Right ventricle myocardium inferior (tissue), 1 donor: Measurements from ENCODE around the gene LPIN3. TPM values are rescaled to one million over a fixed set of nuclear protein-coding genes. Genes with fewer than 3 reads are reported as not detected.

ENCODE experiments used
- ATAC-seq: fragments of 200-7000 bp; cut with Tn5 transposase; one replicate; pipeline ENCODE4 v1.9.1; 2020; ENCODE audit warnings: mild to moderate bottlenecking, moderate library complexity
- DNase-seq: peaks from one replicate; pipeline ENCODE4 v3.0.0; 2021; ENCODE audit errors: missing footprints
- intact Hi-C: fragments of 100-400 bp; cut with DNase I; formaldehyde crosslinking; loops from one replicate; pipeline ENCODE4 v1.11.0; 2022
- total RNA-seq: library from RNA; stranded (reverse); fragmentation: NEBNext Ultra II Directional; extraction: Animal tissue kit (Norgen Biotek cat#: 25700); gene quantifications from one replicate; pipeline ENCODE4 v1.2.1, GENCODE V29; 2021
- donor health status: DM: no; HTN: yes; CAD: no; lungs with severe emphysema.

Gene LPIN3
- total RNA-seq, 1 donor from 2014 or later = 18.1 TPM

DNA sequence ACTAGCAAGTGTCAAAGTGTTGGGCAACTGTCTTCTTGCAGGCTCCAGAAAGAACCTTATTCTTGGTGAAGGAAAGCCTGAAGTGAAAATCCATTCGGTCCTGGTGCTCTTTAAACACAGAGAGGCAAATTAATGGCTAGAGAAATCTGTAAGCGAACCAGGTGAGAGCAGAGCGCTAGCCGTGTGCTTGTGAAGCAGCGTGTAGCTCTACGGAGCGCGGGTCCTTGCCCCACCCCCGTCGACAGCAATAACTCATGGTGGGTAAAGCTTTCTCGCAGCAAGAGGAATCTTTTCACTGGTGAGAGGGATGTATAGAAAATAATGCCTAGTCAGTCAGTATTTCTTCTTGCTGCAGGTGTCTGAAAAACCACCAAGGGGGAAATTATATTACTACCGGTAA, 63.0 kb downstream of the LPIN3 start:
- DNase-seq = no peak
- no peak for ATAC-seq
- intact Hi-C loops = no loop called here

DNA sequence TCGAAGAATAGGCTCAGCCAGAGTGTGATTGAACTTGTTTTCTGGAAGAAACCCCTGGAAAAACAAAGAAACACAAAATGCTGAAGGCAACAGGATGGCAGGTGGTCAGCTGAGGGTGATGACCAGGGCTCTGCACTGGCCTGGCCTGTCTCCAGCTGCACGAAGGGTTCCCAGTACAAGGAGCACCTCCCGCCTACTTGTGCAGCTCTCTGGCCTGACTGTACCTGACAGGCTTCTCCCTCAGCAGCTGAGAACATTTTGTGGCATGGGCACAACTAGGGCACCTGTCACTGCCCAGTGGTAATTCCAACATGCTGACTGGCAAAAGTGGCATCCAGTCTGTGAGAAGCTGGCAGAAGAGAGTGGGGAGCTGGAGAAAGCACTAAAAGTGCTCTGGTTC, 64.8 kb downstream of the LPIN3 start:
- peak; percentile 82 for ATAC-seq

DNA sequence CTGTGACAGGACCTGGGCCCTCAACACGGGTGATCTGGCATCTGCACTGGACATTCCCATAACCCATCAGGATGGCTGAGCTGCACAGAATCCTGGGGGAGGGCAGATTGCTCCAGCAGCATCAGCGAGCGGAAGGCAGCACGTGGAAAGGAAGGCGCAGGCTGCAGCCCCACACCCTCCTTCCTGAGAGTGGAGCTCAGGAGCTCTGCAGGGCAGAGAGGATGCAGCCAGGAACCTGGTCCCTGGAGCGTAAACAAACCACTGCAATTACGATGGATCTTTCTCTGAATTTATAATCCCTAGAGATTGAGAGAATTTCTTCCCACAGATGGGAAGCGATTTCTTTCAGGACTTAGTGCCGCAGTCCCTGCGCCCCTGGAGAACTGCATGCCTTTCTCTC, 65.7 kb downstream of the LPIN3 start:
- DNase-seq = no peak
- intact Hi-C loops = loop anchor here (5.0 kb wide), 1 partner anchor 49 kb away; no protein-coding TSS in a partner anchor
- no peak for ATAC-seq

More for the DNA sequence above, 64.8 kb downstream of the LPIN3 start:
- DNase-seq = no peak
- intact Hi-C loops = loop anchor here (5.0 kb wide), 1 partner anchor 48 kb away; no protein-coding TSS in a partner anchor

- ATAC-seq = no peak
- intact Hi-C loops = loop anchor here (5.0 kb wide), 1 partner anchor 50 kb away; no protein-coding TSS in a partner anchor
- DNase-seq = no peak
Measured at GRCh38 chr20:41406896-41407444, 66.3 kb downstream of the LPIN3 start.

DNA sequence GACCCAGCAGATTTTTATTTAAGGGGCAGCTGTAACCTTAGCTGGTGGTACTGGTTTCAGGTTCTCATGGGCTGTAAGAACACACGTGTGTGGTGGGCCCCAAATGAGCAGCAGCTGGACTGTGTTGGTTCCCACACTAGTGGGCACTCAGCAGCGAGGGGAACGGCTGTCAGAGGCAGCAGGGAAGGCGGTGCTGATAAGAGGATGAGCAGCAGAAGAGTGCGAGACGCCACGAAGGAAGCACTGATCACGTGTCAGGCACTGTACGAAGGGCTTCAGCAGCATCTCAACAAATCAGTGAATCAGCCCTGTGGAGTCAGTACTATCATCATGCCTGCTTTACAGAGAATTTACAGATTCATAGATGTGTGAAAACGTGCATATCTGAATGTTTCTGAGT, 67.0 kb downstream of the LPIN3 start:
- no peak for DNase-seq
- no peak for ATAC-seq
- intact Hi-C loops = loop anchor here (5.0 kb wide), 1 partner anchor 50 kb away; no protein-coding TSS in a partner anchor

DNA sequence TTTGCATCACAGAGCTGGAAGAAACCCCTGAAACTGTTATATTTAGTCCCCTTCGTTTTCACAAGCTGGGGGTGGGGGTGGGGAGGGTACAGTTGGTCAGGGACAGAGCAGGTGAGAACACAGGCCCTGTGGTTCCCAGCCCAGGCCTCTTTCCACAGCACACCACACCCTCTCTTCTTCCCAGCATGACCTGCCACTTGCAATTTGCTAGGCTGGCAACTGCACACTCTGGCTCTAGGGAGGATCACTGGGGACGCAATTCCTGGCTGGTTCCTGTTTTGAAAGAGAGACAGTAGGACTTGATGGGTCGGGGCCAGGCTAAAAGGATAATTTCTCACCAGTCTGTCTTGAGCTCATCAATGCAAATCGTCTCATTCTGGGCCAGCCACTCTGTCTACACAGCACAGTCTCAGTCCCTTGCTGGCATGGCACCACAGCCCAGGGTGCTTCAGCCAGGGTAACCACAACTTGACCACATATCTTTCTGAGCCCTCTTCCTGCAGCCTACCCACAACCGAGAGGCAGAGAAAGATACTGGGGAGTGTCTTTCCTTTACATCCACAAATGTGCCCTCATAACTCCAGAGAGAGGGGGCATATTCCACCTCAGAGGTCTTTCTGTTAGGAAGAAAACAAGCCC, 67.7 kb downstream of the LPIN3 start:
- DNase-seq (no peak), ATAC-seq (peak; percentile 1)
- intact Hi-C loops = loop anchor here (5.0 kb wide), 1 partner anchor 51 kb away; no protein-coding TSS in a partner anchor

DNA sequence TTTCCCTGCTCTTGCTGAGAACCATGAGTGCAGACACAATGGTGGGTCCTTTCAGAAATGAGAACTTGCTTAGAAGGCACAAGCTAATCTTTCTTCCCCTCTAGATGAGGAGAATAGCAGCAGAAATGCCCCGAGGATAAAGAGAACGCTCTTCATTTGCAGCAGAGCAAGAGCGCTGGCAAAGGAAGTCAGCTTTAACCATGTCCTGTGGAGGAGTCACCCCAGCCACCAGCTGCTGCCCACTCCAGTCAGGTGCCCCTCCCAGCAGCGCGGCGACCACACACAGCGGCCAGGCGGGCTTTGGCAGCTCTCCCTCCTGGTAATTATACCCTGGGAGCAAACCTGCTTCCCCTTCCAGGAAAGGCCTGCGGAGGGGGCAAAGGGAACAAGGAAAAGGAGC, 68.4 kb downstream of the LPIN3 start:
- DNase-seq (no peak), ATAC-seq (no peak)
- intact Hi-C loops = loop anchor here (5.0 kb wide), 1 partner anchor 52 kb away; no protein-coding TSS in a partner anchor

Other genes with a start within 250 kb of the LPIN3 start
- gene PLCG1, start 203.3 kb upstream of the LPIN3 start, total RNA-seq = 43.4 TPM
- 34.5 TPM for gene ZHX3, start 23.1 kb upstream of the LPIN3 start, total RNA-seq
- 6.6 TPM for gene EMILIN3, start 26.0 kb downstream of the LPIN3 start, total RNA-seq